HG03354 (cell line): ENCODE results near the gene TFG.

Source experiments
- ATAC-seq: cut with Tn5 transposase; IDR thresholded peaks from one replicate; pipeline ENCODE4 v1.9.1; 2021; ENCODE audit warnings: mild to moderate bottlenecking; ENCODE audit not compliant: unreplicated experiment, poor library complexity, severe bottlenecking

Gene TFG

DNA sequence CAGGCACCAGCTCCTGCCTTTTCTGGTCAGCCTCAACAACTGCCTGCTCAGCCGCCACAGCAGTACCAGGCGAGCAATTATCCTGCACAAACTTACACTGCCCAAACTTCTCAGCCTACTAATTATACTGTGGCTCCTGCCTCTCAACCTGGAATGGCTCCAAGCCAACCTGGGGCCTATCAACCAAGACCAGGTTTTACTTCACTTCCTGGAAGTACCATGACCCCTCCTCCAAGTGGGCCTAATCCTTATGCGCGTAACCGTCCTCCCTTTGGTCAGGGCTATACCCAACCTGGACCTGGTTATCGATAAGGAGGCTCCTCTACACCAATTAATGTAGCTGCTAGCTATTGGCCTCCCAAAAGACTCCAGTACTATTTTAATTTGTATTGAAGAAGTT is 38.9 kb downstream of the TFG start:
- ATAC-seq: no peak

- no peak for ATAC-seq
Measured at GRCh38 chr3:100748967-100749366, 39.7 kb downstream of the TFG start.

GRCh38 chr3:100753846-100754245 is 44.6 kb downstream of the TFG start:
- no peak for ATAC-seq

DNA sequence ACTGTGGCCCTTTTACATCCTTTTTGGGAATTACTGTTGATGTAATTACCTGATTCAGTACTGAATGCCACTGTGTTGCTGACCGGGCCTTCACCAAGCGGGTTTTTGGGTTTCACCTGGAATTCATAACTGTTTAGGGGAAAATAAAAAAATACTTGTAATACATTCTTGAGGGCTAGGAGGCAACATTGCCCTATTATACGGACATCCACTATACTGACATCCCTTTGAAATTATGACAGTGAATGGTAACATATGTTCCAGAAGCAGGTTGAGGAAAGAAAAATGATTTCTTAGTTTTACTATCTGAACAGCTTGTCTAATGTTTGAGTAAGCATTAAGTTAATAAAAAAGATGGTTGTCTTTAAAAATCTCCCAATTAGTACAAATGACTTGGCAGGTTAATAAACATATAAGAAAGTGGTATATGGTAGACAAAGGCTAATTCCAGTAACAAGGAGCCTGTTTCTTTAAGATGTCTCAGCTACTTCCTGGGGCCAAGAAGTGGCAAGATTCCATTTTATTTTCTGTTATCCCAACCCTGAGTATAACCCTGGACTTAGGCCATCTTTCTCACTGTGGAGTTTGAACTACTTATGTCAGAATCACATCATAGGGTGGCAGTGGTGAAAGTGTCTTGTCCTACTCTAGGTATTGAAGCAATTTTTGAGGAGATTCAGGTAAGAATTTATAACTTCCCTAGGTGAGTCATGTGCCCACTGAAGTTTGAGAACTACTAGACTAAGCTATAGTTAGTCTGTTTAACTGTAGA is 45.5 kb downstream of the TFG start:
- ATAC-seq: no peak

- ATAC-seq: no peak
Measured at GRCh38 chr3:100756441-100756840, 47.1 kb downstream of the TFG start.

DNA sequence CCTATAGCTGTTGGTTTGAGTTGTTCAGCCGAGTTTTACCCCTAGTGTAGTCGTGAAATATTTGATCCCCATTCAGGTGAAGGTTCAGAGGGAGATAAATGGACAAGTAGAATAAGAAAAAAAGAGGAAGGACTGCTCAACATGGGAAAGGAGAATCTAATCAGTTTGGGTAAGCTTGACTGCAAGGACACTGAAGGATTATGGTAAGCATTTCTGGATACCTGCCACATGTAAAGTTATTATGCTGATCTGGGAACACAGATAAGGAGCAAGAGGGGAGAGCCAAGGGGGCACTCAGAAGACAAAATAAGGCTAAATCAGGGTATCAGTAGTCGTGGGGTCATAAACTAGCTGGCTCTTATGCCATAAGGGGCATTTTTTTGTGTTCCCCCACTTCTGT is 49.9 kb downstream of the TFG start:
- ATAC-seq: no peak

GRCh38 chr3:100759950-100760349 is 50.7 kb downstream of the TFG start:
- ATAC-seq: no peak

GRCh38 chr3:100760377-100760776 is 51.1 kb downstream of the TFG start:
- no peak for ATAC-seq

- ATAC-seq: peak; percentile 86
Measured at GRCh38 chr3:100761211-100761942, 52.1 kb downstream of the TFG start.

DNA sequence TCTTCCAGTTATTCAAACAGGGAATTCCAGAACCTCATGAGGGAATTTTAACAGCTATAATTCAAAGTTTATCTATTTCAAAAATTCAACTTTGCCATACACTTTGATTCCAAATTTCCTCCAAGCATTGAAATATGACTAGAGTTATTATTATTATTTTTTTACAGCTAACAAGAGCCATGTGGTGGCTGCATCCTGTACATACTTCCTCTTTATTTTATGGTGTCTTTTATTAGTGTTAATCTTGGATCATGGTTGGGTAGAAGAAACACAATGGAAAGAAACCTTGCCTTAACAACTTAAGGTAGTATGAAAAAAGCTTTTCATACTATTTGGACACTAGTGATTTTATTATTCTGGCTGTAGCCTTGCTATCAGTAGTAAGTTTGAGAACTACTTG is 52.7 kb downstream of the TFG start:
- ATAC-seq: no peak

DNA sequence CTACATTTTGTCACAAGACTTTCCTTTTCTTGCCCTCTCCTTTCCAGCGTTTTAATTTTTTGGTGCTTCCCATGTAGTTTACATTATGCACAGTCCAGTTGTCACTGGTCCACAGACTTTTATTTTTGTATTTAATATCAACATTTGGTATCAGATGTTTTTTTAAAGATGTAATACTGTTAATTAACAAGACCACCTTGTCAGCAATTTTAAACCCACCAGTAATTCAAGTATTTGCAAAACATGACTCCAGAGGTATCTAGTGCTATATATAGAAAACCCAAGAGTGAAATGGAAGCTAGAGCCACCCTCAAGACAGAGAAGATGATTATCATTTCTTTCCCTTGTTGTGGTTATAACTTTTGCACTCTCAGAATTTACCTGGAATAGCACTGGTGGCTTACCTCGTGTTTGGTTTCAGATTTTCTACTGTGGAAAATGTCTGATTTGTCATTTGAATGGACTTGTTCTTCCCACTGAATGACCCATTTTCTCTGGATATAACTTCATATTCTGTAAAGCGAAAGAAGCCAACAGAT is 56.2 kb downstream of the TFG start:
- ATAC-seq: no peak

DNA sequence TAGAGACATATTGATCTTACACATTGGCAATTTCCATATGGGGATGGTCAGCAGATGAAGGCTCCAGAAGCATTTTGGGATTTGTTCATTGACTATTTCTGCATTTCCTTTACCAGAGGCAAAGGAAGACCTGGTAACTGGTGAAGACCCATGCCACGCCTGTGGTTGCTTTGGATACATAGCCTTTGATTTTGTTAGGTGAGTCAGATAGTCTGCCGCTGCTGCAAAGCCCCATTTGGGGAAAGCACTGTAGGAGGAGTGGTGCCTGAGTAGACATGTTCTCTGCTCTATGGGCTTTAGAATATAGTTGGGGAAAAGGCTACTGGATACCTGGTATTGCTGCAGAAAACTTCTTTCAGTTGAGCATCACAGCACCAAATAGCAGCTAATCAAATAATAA is 56.8 kb downstream of the TFG start:
- no peak for ATAC-seq

- ATAC-seq: no peak
Measured at GRCh38 chr3:100769693-100770092, 60.4 kb downstream of the TFG start.

DNA sequence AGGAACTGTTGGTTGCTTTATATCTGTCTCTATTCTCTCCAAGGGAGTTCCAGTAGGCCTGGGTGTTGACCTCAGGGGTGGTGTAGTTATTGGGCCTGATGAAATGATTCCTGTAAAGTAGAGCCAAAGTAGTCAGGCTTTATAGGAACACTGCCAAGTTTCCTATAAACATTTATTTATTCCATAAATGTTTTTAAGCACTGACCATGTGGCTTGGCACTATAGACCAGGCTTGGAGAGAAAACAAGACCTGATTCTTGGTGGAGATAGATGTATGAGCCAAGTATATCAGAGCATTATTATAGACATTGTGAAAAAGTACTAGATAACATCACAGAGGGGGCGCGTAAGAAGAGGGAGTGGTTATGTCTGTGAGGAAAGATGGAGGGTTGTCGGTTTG is 65.9 kb downstream of the TFG start:
- no peak for ATAC-seq

GRCh38 chr3:100775669-100776068 is 66.4 kb downstream of the TFG start:
- ATAC-seq: no peak

- ATAC-seq: no peak
Measured at GRCh38 chr3:100776097-100776729, 66.9 kb downstream of the TFG start.

DNA sequence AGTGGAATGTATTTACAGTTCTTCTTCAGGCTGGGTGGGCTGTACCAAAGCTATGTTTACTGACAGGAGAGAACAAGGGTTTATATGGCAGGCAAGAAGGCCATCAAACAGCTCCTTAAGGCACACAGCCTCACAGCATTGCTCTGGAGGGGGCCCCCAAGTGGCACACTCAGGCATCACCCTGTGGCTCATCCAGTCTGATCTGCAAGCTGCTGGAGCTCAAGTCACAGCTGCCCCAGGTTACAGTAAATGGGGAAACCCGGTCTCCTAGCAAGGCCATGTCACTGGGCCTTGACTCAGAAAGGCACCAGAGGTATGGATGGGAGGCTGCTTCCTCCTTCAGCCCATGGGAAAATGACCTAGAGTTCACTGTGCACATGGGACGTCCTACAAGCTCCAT is 67.5 kb downstream of the TFG start:
- no peak for ATAC-seq

- ATAC-seq: no peak
Measured at GRCh38 chr3:100777271-100777670, 68.0 kb downstream of the TFG start.

- ATAC-seq: no peak
Measured at GRCh38 chr3:100779480-100779879, 70.2 kb downstream of the TFG start.

DNA sequence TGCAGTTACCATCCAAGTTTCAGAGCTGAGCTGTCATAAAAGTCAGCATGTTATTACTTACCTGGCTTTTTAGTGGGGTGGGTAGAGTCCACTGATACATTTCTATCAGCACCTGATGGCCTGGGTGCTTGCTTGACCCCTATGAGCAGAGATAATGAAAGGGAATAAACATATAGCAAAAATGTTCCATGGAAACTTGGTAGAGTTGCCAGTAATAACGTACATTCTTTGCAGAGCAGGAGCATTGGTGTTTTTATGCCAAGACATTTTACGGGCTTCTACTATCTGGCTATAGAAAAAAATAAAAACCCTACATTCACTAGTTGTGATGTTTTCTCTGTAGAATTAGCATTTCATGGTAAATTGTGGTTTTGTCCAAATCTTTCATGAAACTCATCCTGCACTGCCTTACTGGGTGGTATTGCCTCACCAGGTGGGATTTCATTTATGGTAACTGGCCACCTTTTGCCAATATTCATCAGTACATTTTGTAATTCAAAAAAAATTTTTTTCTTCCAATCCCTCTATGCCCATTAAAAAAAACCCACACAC is 70.9 kb downstream of the TFG start:
- no peak for ATAC-seq
